ENCODE results near the gene LRRK1. TPM values are rescaled to one million over a fixed set of nuclear protein-coding genes. Genes with fewer than 3 reads are reported as not detected.

LRRK1 gene
- total and polyA plus RNA-seq, 7 donors, result 7.1 to 27.4 (median 10.2) TPM

GRCh38 chr15:101028321-101028720 is 109.2 kb downstream of the LRRK1 start:
- peaks cover 0 to 56% (median 5%) of the 10 kb centered on the region in 4 donors for H3K36me3 ChIP-seq
- intact Hi-C loops (cut with DNase I), result no loop called here
- H3K9me3 ChIP-seq, result no peaks in the 10 kb centered on the region
- H3K27me3 ChIP-seq, result no peaks in the 10 kb centered on the region
- TF ChIP-seq POLR2AphosphoS5 (IDR thresholded peaks at IDR 0.05) (no peak), POLR2A (IDR thresholded peaks at IDR 0.05) (no peak), EP300 (IDR thresholded peaks at IDR 0.05) (no peak)
- TF ChIP-seq, protein P1, sequence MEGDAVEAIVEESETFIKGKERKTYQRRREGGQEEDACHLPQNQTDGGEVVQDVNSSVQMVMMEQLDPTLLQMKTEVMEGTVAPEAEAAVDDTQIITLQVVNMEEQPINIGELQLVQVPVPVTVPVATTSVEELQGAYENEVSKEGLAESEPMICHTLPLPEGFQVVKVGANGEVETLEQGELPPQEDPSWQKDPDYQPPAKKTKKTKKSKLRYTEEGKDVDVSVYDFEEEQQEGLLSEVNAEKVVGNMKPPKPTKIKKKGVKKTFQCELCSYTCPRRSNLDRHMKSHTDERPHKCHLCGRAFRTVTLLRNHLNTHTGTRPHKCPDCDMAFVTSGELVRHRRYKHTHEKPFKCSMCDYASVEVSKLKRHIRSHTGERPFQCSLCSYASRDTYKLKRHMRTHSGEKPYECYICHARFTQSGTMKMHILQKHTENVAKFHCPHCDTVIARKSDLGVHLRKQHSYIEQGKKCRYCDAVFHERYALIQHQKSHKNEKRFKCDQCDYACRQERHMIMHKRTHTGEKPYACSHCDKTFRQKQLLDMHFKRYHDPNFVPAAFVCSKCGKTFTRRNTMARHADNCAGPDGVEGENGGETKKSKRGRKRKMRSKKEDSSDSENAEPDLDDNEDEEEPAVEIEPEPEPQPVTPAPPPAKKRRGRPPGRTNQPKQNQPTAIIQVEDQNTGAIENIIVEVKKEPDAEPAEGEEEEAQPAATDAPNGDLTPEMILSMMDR (IDR thresholded peaks at IDR 0.05), result no peak
- WGBS, 2 donors, result 82 to 86% methylated on average over 9 of the region's 9 CpGs
- no peaks in the 10 kb centered on the region for H3K4me1 ChIP-seq
- DNase-seq, result no peak
- no peak overlapping the region for H3K4me3 ChIP-seq
- H3K27ac ChIP-seq, result no peak overlapping the region

DNA sequence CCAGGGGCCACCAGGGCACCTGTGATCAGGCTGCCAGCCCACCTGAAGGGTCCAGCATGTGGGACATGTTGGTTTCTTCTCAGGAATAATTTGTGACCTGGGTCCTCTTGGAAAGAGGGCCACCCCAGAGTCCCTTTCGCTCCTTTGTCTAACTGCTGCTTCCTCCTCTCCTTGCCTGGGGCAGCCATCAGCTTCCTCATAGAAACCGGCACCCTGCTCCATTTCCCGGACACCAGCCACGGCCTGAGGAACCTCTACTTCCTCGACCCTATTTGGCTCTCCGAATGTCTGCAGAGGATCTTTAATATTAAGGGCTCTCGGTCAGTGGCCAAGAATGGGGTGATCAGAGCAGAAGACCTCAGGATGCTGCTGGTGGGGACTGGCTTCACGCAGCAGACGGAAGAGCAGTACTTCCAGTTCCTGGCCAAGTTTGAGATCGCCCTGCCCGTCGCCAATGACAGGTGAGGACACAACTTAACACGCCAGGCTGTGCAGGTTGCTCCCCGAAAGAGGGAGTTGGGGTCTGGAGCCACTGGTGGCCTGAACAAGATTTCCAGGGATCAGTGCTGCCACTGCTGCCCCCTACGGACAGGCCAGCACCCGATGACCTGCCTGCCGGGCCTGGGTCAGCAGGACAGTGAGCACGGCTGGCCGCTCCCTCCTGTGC is 109.7 kb downstream of the LRRK1 start:
- H3K27me3 ChIP-seq, result no peaks in the 10 kb centered on the region
- no peak overlapping the region for H3K4me3 ChIP-seq
- DNase-seq, result peak; percentile 48
- H3K27ac ChIP-seq, result no peak overlapping the region
- H3K36me3 ChIP-seq, result peaks cover 0 to 56% (median 5%) of the 10 kb centered on the region in 4 donors
- TF ChIP-seq EP300 (IDR thresholded peaks at IDR 0.05), result no peak
- no peak for TF ChIP-seq POLR2A (IDR thresholded peaks at IDR 0.05)
- TF ChIP-seq, protein P1 (IDR thresholded peaks at IDR 0.05), result no peak
- no peak for TF ChIP-seq POLR2AphosphoS5 (IDR thresholded peaks at IDR 0.05)
- no peaks in the 10 kb centered on the region for H3K9me3 ChIP-seq
- WGBS, 2 donors, result 90 to 92% methylated on average over 19 of the region's 19 CpGs
- intact Hi-C loops (cut with DNase I), result no loop called here
- H3K4me1 ChIP-seq, result no peaks in the 10 kb centered on the region

DNA sequence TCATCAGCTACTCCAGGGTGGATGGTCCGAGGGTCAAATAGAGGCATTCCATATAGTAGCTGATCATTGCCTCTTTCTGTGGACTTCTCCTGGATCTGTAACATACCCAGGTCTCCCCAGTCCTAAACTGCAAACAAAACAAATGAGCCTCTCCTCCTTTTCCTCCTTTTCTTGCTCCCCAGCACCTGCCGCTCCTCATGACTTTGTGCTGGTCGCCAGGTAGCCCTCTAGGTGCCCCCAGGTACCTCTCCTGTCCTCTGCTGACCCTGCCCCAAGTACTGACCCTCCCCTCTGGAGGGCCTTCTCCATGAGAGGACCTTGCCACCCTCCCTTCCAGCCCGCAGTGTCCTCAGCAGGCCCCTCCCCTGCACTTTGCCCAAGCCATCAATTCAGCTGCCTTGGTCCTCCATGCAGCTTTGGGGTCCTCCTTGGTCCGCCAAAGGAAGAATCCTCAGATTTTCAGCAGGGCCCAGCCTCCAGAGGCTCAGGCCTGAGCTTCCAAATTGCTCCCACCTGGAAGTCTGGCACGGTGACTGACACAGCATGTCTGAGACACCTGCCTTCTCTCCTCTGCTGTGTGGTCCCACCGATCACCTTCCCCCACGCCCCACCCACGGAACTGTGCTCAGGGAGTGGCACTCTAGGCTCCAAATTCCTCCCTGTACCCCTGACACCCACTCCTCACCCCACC is 111.0 kb downstream of the LRRK1 start:
- Histone ChIP-seq H3K9me3 (peaks cover 0 to 6% (median 0%) of the 10 kb centered on the region in 4 donors), H3K27me3 (no peaks in the 10 kb centered on the region), H3K4me1 (no peaks in the 10 kb centered on the region), H3K36me3 (peaks cover 0 to 54% (median 5%) of the 10 kb centered on the region in 4 donors), H3K27ac (no peak overlapping the region), H3K4me3 (no peak overlapping the region)
- peak; percentile 56 for DNase-seq
- WGBS, 2 donors, result 88% methylated on average over 9 of the region's 9 CpGs
- TF ChIP-seq POLR2AphosphoS5 (IDR thresholded peaks at IDR 0.05), result no peak
- TF ChIP-seq EP300 (IDR thresholded peaks at IDR 0.05), result no peak
- TF ChIP-seq POLR2A (IDR thresholded peaks at IDR 0.05), result no peak
- intact Hi-C loops (cut with DNase I), result no loop called here

DNA sequence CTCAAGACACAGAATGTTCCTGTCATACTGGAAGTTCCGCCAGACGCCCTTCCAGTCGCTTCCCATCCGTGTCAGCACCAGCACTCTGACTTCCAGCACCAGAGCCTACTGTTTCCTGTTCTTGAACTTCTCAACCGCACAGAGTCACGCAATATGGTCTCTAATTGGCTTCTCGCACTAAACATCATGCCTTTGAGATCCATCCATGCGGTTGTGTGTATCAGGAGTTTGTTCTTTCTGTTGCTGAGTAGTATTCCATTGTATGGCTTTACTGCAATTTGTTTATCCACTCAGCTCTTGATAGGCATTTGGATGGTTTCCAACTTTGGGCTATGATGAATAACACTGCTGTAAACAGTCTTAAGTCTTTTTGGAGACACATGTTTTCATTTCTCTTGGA is 112.1 kb downstream of the LRRK1 start:
- peak; percentile 46 for DNase-seq
- Histone ChIP-seq H3K4me1 (no peaks in the 10 kb centered on the region), H3K9me3 (peaks cover 0 to 6% (median 0%) of the 10 kb centered on the region in 4 donors), H3K27me3 (no peaks in the 10 kb centered on the region), H3K4me3 (no peak overlapping the region), H3K36me3 (peaks cover 0 to 44% (median 5%) of the 10 kb centered on the region in 4 donors), H3K27ac (no peak overlapping the region)
- TF ChIP-seq POLR2AphosphoS5 (IDR thresholded peaks at IDR 0.05) (no peak), POLR2A (IDR thresholded peaks at IDR 0.05) (no peak), EP300 (IDR thresholded peaks at IDR 0.05) (no peak)
- TF ChIP-seq, protein P1 (IDR thresholded peaks at IDR 0.05), result no peak
- 87 to 91% methylated on average over 8 of the region's 8 CpGs for WGBS, 2 donors
- intact Hi-C loops (cut with DNase I), result no loop called here

DNA sequence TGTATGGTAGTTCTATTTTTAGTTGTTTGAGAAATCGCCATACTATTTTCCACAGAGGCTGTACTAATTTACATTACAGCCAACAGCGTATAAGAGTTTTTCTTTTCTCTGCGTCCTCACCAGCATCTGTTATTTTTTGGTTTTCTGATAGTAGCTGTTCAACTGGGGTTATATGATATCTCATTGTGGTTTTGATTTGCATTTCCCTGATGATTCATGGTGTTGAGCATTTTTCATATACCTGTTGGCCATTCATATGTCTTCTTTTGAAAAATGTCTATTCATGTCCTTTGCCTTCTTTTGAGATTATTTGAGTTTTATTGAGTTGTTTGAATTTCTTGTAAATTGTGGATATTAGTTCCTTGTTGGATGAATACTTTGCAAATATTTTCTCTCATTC is 114.6 kb downstream of the LRRK1 start:
- TF ChIP-seq, protein P1 (IDR thresholded peaks at IDR 0.05), result no peak
- TF ChIP-seq POLR2A (IDR thresholded peaks at IDR 0.05) (no peak), POLR2AphosphoS5 (IDR thresholded peaks at IDR 0.05) (no peak), EP300 (IDR thresholded peaks at IDR 0.05) (no peak)
- intact Hi-C loops (cut with DNase I), result no loop called here
- Histone ChIP-seq H3K27me3 (no peaks in the 10 kb centered on the region), H3K36me3 (peaks cover 0 to 37% (median 5%) of the 10 kb centered on the region in 4 donors), H3K9me3 (peaks cover 0 to 6% (median 0%) of the 10 kb centered on the region in 4 donors), H3K27ac (no peak overlapping the region), H3K4me1 (no peaks in the 10 kb centered on the region), H3K4me3 (no peak overlapping the region)
- no peak for DNase-seq
- WGBS, 2 donors, result 83 to 95% methylated on average over 3 of the region's 3 CpGs

All from sigmoid colon (tissue), 7 donors.